H4 (cell line): ENCODE measurements around the gene PTPN13. TPM values are rescaled to one million over a fixed set of nuclear protein-coding genes. Genes with fewer than 3 reads are reported as not detected.
"Not testable (repeated sequence)": the region's sequence is repeated elsewhere in the genome, so short reads cannot be mapped to it uniquely, and the experiment has no call there.

ENCODE experiments used
- DNase-seq: peaks from one replicate; pipeline ENCODE4 v3.0.0-alpha.2; 2015; ENCODE audit warnings: low spot score
- total RNA-seq: library from RNA; depleted of rRNA; stranded (reverse); fragments of >200 nt; shearing (Covaris generic); gene quantifications from 2 replicates; pipeline ENCODE4 v1.2.3, GENCODE V29; 2014

PTPN13 gene
- total RNA-seq, 1 experiment from 2014 or later: 45.6 TPM

DNA sequence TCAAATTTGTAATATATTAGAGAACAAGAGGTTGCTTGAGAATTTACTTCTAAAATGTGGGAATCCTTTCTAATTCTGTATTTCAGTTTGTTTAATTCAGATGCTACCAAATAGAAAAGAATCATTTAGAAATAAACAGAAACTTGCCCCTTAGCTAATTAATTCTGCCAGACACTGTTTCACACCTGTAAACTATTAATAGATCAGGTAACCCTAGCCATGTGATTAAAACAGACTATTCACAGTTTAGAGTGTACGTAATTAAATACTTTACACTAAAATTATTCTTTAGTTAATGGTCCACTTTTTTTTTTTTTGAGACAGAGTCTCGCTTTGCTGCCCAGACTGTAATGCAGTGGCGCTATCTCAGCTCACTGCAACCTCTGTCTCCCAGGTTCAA is 124.0 kb downstream of the PTPN13 start:
- DNase-seq: no peak

DNA sequence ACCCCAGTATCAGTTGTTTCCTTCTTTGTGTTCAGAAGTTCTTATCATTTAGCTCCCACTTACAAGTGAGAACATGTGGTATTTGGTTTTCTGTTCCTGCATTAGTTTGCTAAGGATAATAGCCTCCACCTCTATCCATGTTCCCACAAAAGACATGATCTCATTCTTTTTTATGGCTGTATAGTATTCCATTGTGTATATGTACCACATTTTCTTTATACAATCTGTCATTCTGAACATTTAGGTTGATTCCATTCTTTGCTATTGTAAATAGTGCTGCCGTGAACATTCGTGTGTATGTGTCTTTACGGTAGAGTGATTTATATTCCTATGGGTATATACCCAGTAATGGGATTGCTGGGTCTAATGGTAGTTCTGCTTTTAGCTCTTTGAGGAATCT is 125.0 kb downstream of the PTPN13 start:
- DNase-seq: not testable (repeated sequence)

DNA sequence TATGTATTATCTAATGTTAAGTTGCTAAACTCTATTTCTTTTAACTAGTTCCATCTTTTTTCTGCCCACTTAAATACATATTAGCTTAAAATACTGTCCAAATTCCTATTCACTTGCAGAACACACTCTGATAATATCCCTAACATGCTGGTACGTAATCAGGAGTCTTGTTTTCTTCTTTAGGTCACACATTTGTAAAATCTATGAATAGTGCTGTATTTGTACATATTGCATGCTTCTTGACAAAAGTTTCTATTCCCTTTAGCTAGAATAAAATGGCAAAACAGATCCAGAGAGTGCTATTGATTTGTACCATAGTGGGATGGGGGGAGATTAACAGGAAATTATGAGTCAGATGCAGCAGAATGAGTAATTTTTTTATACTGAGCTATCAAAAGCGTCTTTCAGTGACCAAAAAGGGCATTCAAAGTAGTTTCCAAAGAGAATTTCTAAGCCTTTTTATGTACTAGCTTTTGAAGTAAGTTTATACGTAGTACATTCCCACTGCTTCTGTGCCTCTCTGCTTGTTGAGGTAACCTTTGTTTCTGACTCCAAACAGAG is 126.5 kb downstream of the PTPN13 start:
- DNase-seq: no peak

DNA sequence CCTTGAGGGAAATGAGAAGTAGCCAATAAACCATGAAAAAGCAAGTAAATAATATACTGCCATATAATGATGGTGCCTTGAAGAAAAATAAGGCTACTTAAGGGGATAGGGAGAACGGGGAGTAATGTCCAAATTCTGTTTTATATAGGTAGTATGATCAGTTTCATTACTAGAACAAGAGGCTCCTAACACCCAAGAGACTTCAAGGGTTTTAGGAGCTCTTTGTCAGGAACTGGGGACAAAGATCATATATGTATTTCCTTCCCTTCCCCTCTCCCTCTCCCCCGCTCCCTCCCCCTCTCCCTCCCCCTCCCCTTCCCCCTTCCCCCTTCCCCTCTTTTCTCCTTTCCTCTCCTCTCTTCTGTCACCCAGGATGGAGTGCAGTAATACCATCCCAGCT is 127.3 kb downstream of the PTPN13 start:
- DNase-seq: no peak

DNA sequence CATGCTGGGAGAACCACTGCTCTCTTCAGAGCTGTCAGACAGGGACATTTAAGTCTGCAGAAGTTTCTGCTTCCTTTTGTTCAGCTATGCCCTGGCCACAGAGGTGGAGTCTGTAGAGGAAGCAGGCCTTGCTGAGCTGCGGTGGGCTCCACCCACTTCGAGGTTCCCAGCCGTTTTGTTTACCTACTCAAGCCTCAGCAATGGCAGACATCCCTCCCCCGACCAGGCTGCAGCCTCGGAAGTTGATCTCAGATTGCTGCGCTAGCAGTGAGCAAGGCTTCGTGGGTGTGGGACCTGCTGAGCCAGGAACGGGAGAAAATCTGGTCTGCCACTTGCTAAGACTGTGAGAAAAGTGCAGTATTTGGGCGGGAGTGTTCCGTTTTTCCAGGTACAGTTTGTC is 136.2 kb downstream of the PTPN13 start:
- peak; percentile 21 for DNase-seq

DNA sequence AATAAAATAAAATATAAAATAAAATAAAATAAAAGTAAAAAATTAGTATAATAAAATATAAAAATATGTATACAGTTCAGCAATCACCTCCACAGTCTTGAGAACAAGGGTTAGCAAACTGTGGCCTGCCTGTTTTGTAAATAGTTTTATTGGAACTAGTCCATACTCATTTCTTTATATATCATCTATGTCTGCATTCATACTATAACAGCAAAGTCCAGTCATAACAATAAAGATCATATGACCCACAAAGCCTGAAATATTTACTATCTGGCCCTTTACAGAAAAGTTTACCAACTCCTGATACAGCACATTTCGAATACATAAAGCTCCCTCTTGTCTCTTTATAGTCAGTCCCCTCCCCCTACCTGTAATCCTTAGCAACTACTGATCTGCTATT is 143.1 kb downstream of the PTPN13 start:
- no peak for DNase-seq

DNA sequence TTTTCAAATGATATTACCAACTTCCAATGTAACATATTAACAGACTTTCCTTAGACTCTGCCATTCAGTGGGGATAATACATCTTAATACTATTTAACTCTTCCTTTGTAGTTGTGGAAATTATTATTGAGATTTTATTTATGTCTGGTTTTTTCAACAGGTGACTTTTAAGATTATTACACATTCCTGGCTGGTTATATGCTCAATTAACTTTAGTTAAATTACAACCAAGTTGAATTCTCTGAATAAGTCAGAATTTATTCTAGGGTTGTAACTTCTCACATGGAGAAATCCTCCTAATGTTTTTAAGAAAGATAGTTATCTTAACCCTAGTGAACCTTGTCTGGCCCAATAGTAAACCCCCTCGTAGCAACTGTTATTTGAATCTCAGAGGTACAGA is 147.7 kb downstream of the PTPN13 start:
- DNase-seq: no peak

DNA sequence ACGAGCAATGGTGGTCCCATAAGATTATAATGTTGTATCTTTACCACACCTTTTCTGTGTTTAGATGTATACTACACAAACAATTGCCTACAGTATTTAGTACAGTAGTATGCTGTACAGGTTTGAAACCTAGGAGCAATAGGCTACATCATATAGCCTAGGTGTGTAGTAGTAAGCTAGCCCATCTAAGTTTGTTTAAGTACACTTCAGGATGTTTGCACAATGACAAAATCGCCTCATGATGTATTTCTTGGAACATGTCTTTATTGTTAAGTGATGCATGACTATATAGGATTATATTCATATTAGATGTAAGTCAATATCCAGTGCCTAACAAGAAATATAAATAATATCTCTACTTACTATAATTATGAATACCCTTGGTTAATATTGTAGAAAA is 150.5 kb downstream of the PTPN13 start:
- DNase-seq: no peak

DNA sequence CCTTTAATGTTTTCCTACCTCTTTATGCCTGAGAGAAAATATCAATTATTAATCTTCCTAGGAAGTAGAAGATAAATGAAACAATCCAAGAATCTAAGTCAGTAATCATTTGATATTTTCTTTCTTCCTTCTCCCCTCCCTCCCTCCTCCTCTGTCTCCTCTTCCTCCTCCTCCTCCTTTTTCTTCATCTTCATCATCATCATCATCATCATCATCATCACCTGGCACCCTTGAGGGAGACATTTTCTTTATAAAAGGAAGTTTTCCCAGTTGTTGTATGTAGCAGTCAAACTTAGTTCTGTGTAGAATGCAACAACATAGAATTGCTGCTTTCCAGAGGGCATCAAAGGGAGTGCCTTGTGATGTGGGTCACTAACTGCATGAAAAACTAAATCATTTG is 155.0 kb downstream of the PTPN13 start:
- no peak for DNase-seq

DNA sequence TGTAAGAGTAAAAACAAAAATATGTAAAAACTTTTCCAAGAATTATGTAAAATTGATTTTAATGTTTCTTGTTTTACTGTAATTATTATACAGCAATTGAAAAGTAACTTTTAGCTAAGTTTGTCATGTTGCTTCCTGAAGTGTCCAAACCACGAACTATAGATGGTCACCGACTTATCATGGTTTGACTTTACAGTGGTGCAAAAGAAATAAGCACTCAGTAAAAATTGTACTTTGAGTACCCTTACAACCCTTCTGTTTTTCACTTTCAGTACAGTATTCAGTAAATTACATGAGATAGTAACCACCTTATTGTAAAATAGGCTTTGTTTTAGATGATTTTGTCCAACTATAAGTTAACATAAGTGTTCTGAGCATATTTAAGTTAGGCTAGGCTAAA is 161.3 kb downstream of the PTPN13 start:
- DNase-seq: no peak

DNA sequence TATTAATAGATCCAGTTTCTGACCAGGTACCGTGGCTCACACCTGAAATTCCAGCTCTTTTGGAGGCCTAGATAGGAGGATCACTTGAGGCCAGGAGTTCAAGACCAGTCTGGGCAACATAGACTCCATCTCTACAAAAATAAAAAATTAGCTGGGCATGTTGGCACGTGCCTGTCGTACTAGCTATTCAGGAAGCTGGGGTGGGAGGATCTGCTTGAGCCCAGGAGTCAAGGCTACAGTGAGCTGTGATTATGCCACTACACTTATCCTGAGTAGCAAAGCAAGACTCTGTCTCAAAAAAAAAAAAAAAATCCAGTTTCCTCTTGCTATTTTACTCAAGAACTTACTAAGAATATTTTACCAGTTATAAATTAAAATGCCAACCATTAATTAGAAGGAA is 163.4 kb downstream of the PTPN13 start:
- no peak for DNase-seq

DNA sequence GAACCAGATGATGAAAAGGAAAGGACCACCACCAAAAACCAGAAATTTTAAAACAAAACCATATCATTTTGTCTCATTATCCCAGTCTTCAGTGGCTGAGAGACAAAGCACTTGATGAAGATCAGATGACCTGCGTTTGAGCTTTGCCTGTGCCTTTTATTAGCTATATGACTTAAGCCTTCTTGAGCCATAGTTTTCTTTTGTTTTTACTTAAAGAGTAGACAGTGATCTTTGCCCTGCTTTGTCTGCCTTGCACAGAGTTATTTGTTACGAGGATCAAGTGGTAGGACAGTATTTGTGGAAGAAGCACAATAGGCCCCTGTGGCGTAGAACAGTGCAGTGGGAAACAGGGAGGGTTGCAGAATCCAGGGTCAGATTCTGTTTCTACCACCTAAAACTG is 165.2 kb downstream of the PTPN13 start:
- DNase-seq: no peak

DNA sequence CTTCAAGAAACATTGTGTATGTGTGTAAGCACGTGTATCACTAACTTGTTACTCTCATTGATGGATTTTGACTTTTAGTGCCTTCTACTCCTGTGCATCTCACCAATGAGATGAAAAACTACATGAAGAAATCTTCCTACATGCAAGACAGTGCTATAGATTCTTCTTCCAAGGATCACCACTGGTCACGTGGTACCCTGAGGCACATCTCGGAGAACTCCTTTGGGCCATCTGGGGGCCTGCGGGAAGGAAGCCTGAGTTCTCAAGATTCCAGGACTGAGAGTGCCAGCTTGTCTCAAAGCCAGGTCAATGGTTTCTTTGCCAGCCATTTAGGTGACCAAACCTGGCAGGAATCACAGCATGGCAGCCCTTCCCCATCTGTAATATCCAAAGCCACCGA is 168.5 kb downstream of the PTPN13 start:
- no peak for DNase-seq

DNA sequence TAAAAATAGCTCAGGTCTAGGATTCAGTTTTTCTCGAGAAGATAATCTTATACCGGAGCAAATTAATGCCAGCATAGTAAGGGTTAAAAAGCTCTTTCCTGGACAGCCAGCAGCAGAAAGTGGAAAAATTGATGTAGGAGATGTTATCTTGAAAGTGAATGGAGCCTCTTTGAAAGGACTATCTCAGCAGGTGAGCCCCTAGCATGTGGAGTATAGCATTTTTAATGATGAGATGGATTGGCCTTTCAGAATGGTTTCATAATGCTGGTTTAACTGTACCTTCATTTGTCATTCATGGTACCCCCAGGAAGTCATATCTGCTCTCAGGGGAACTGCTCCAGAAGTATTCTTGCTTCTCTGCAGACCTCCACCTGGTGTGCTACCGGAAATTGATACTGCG is 175.7 kb downstream of the PTPN13 start:
- DNase-seq: no peak

DNA sequence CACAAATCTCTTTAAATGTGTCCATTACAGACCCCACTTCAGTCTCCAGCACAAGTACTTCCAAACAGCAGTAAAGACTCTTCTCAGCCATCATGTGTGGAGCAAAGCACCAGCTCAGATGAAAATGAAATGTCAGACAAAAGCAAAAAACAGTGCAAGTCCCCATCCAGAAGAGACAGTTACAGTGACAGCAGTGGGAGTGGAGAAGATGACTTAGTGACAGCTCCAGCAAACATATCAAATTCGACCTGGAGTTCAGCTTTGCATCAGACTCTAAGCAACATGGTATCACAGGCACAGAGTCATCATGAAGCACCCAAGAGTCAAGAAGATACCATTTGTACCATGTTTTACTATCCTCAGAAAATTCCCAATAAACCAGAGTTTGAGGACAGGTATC is 177.0 kb downstream of the PTPN13 start:
- no peak for DNase-seq

DNA sequence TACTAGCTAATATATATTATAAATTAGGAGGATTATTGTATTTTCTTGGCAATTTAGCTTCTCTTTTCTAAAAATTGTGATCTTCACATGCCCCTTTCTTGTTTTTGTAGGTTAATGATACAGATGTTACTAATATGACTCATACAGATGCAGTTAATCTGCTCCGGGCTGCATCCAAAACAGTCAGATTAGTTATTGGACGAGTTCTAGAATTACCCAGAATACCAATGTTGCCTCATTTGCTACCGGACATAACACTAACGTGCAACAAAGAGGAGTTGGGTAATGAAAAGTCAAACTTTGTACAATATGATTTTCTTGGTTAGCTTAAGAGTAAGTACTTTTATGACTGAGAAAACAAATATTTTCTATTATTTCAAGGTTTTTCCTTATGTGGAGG is 180.9 kb downstream of the PTPN13 start:
- no peak for DNase-seq

DNA sequence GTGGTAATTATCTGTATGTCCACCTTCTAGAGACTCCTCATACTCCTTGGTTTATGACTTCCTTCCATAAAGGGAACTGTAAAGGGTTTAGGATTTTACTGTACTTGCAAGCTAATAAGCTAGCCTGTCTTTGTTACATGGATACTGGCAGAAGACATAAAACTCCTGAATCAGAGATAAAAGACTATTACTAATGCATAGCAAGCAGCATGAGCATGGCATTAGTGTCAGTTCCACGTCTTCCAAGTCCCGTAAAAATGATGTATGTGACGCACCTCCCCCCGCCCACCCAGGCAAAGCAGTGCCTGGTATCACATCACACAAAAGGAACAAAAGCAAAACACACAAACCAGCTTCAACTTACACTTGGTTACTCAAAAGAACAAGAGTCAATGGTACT is 184.1 kb downstream of the PTPN13 start:
- no peak for DNase-seq

DNA sequence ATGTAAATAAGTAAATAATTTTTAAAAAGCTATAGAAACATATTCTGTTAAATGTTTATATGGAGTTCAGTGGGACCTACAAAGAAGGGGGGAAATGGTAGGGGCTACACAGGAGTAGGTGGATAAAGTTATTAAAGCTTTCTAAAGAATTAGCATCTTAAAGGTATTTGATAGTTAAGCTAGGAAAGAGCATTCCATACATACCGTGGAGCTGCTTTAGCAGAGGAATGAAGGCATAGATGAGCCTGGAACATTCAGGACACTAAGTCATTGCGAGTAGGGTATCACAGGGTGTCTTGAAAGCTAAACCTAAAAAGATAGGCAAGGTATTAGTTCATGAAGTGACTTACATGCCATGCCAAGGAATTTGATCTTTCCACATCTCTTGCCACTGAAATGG is 194.7 kb downstream of the PTPN13 start:
- DNase-seq: no peak

DNA sequence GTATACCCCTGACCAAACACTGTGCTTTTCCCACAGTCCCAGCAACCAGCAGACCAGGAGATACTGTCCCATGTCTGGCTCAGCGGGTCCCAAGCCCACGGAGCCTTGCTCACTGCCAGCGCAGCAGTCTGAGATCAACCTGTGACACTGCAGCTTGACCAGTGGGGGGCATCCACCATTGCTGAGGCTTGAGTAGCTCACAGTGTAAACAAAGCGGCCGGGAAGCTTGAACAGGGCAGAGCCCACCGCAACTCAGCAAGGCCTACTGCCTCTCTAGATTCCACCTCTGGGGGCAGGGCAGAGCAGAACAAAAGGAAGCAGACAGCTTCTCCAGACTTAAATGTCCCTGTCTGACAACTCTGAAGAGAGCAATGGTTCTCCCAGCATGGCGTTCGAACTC is 197.0 kb downstream of the PTPN13 start:
- no peak for DNase-seq

DNA sequence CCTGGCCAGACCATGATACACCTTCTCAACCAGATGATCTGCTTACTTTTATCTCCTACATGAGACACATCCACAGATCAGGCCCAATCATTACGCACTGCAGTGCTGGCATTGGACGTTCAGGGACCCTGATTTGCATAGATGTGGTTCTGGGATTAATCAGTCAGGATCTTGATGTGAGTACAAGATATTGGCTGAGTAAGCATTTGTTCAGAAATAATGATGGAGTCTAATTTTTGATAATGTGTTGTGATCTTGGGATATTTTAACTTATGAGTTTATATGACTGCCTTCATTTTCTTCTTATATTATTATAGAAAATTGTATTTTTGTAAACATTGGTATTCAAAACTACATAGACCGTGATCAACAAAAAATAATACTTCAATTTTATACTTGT is 215.7 kb downstream of the PTPN13 start:
- no peak for DNase-seq

DNA sequence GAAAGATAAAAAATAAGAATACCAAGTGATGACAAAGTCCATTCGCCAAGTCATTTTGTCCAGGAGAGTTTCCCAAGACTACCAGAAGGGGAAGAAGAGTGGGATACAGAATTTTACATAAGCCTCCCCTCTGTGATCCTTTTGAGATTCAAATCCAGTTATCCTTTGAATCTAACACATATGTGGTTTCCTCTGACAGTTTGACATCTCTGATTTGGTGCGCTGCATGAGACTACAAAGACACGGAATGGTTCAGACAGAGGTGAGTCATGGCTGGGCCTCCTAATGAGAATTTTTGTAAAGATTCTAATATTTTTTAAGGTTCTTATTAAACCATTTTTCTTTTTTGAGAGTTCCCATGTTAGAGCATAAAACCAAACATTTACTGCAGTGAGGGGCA is 216.7 kb downstream of the PTPN13 start:
- no peak for DNase-seq

DNA sequence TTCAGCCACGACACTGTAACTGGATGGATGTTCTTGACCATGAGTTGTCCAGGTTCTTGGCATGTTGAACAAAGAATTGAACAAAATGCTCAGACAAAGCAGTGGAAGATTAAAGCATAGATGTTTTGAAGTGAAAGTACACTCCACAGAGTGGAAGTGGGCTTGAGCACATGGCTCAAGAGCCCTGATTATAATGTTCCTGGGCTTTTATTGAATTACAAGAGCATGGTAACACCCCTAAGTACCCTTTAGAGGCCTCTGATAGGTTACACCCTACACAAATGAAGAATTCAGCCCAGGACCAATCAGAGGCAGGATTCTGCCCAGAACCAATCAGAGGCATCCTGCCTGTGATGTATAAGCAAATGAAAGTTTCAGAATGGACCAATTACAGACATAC is 221.5 kb downstream of the PTPN13 start:
- no peak for DNase-seq

DNA sequence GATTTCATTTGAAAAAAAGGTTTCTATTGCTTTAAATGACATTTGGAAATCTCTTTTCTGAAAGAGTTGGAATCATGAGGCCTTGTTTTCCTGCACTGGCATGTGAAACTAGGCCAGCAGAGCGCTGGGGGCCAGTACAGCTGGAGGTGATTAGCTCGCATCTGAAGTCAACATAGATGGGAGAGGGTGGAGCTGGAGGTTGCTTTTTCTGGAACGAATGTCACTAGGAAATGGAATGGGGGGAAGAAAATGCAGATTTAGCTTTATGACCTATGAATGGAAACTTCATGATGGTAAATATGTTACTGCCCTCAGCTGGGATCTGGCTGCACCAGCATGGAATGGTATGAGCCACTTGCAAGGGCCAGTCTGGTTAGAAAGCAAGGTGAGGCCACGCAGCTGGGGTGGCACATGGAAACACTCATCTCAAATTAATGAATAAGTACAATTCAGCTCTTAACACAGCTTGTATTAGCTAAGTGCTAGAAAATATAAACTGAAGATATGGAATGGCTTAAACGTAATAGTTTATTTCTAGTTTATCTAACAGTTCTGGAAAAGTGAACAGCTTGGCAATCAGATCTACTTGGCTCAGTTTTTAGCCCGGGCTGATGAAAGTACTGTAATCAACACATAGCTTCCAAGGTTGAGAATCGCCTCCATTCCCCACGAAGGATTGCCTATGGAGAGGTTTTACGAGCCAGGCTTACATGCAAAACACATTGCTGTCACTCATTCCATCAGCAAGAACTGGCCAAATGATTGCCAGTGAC is 222.6 kb downstream of the PTPN13 start:
- no peak for DNase-seq

DNA sequence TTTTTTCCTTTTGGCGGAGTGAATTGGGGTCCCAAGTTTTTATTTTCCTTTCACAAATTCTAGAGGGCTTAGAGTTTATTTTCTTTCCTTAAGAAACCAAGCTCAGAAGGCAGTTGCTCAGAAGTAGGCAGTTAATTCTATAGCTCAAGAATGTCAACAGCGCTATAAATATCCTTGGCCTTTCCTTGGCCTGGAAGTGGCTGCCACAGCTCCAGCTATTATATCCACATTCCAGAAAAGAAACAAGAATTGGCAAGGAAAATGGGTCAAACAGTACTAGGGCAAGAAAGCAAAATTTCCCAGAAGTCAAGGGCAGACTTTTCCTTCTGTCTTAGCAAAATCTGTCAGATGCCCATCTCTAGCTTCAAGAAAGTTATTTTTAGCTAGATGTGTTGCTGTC is 224.1 kb downstream of the PTPN13 start:
- DNase-seq: peak; percentile 43
